Fibroblast of pulmonary artery (primary cell): ENCODE data around the gene TMEM239.
A peak's percentile ranks its signal among the peaks of the same experiment; 100 is the strongest.

Experiments used
- DNase-seq: peaks from one replicate; pipeline ENCODE4 v3.0.0-alpha.2; 2010; ENCODE audit warnings: low read depth
- H3K4me3 ChIP-seq: replicated peaks from 2 replicates; pipeline ENCODE4 v1.5.1; 2011; ENCODE audit warnings: low read depth, mild to moderate bottlenecking, control low read depth, low read length, moderate library complexity
- TF ChIP-seq, protein P1 (sequence below): IDR thresholded peaks from 2 replicates; pipeline ENCODE4 v1.5.1; 2011; ENCODE audit warnings: mild to moderate bottlenecking, control low read depth, low read length, inconsistent platforms; ENCODE audit errors: missing control alignments

Gene TMEM239

DNA sequence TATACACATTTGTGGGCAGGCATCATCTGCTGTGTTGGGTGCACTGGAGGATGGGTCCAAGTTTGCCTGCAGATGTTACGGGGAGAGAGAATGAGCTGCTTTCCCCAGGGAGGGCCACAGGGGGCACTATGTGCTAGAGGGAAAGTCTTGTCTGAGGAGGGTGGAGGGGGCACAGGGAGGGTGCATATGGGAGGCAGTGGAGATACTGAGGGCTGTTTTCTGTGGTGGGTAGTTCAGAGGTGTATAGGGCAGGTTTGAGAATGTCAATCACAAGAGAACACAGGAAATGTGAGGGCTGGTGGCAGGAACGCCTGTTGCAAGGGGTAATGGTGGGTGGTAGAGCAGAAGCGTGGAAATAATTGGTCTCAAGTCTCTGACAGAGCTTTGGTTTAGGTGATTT, 49.5 kb downstream of the TMEM239 start:
- no peak overlapping the region for H3K4me3 ChIP-seq
- TF ChIP-seq, protein P1, sequence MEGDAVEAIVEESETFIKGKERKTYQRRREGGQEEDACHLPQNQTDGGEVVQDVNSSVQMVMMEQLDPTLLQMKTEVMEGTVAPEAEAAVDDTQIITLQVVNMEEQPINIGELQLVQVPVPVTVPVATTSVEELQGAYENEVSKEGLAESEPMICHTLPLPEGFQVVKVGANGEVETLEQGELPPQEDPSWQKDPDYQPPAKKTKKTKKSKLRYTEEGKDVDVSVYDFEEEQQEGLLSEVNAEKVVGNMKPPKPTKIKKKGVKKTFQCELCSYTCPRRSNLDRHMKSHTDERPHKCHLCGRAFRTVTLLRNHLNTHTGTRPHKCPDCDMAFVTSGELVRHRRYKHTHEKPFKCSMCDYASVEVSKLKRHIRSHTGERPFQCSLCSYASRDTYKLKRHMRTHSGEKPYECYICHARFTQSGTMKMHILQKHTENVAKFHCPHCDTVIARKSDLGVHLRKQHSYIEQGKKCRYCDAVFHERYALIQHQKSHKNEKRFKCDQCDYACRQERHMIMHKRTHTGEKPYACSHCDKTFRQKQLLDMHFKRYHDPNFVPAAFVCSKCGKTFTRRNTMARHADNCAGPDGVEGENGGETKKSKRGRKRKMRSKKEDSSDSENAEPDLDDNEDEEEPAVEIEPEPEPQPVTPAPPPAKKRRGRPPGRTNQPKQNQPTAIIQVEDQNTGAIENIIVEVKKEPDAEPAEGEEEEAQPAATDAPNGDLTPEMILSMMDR: peak; percentile 7
- no peak for DNase-seq

DNA sequence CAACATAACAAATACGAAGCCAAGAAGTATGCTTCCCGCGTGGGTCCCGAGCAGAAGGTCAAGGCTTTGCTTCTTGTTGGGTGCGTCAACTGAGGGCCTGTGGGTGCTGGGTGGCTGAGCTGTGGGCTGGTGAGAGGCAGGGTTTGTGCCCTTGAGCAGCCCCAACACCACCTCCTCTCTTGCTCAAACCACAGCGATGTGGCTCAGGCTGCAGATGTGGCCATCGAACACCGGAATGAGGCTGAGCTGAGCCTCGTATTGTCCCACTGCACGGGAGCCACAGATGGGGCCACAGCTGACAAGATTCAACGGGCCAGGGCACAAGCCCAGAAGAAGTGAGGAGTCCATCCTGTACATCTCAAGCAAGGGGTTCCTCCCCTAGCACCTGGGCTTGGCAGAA, 50.1 kb downstream of the TMEM239 start:
- no peak overlapping the region for H3K4me3 ChIP-seq
- no peak for DNase-seq
- TF ChIP-seq, protein P1: no peak

DNA sequence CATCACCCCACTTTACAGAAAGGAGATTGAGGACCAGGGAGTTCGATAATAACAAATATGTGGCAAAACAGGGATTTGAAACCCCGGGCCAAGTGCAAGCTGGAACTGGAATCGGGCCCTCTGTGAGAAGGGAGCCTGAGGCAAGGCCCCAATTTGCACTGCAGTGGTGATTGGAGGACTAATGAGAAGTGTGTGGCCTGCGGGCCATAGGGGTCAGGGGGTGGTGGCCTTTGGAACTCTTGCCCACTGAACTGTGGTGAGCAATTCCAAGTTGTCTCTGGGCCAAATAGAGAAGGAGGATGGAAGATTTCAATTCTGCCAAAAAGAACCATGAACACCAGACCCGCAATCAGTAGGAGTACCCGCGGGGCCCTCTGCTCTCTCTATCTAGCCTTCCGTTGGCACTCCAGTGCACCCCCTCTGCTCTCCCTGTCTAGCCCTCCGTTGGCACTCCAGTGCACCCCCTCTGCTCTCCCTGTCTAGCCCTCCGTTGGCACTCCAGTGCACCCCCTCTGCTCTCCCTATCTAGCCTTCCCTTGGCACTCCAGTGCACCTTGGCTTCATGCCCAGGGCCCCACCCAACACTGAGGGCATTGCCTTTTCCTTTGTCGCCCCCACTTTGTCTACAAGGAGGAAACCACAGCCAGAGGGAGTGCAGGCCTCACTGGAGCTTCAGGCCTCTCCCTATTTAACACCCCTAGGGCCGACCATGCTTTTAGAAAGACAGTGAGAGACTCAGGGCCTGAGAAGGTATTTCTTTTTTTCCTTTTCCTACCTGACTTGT, 51.1 kb downstream of the TMEM239 start:
- H3K4me3 ChIP-seq: no peak overlapping the region
- TF ChIP-seq, protein P1: no peak
- DNase-seq: no peak
